LNCAP (cell line): ENCODE data around the gene GNLY.

Experiments
- CTCF ChIP-seq: fragments of 450-650 bp; IDR thresholded peaks from 2 replicates; pipeline ENCODE4 v1.5.1; 2017; ENCODE audit warnings: mild to moderate bottlenecking

GNLY gene

GRCh38 chr2:85743304-85743978 is 49.3 kb downstream of the GNLY start:
- no peak for TF ChIP-seq CTCF

- TF ChIP-seq CTCF, result no peak
Measured at GRCh38 chr2:85744055-85744454, 49.9 kb downstream of the GNLY start.

GRCh38 chr2:85744741-85745601 is 50.8 kb downstream of the GNLY start:
- TF ChIP-seq CTCF, result no peak

- TF ChIP-seq CTCF, result no peak
Measured at GRCh38 chr2:85745619-85746018, 51.5 kb downstream of the GNLY start.

GRCh38 chr2:85746321-85747004 is 52.3 kb downstream of the GNLY start:
- TF ChIP-seq CTCF, result no peak

- TF ChIP-seq CTCF, result no peak
Measured at GRCh38 chr2:85747441-85747840, 53.3 kb downstream of the GNLY start.

- no peak for TF ChIP-seq CTCF
Measured at GRCh38 chr2:85748039-85748734, 54.0 kb downstream of the GNLY start.
